Activated CD8-positive, alpha-beta T cell treated with anti-CD3 and anti-CD28 coated beads for 36 hours (primary cell): Measurements from ENCODE around the gene PRDM16. TPM values are rescaled to one million over a fixed set of nuclear protein-coding genes. Genes with fewer than 3 reads are reported as not detected.

Experiments
- ATAC-seq: fragments of 200-7000 bp; cut with Tn5 transposase; one replicate; pipeline ENCODE4 v1.10.0; 2021; ENCODE audit warnings: mild to moderate bottlenecking, moderate library complexity
- CTCF ChIA-PET: fragments of 350-600 bp; sonication (Branson Sonifier 250); formaldehyde crosslinking; loops from one replicate; lab custom pipeline; 2021; ENCODE audit warnings: antibody characterized with exemption; lab: Charles Lee
- POLR2A ChIA-PET: fragments of 350-600 bp; sonication (Branson Sonifier 250); formaldehyde crosslinking; loops from one replicate; lab custom pipeline; 2021; ENCODE audit warnings: antibody characterized with exemption; lab: Charles Lee
- DNase-seq: peaks from one replicate; pipeline ENCODE4 v3.0.0-alpha.2; 2020
- H3K27ac Mint-ChIP-seq: one replicate; pipeline ENCODE4 v1.8.0; 2021; ENCODE audit warnings: mild to moderate bottlenecking, mixed read lengths
- H3K27me3 Mint-ChIP-seq: one replicate; pipeline ENCODE4 v1.8.0; 2021; ENCODE audit warnings: mixed read lengths
- H3K36me3 Mint-ChIP-seq: one replicate; pipeline ENCODE4 v1.8.0; 2021; ENCODE audit warnings: low read depth, mixed read lengths
- H3K4me1 Mint-ChIP-seq: one replicate; pipeline ENCODE4 v1.8.0; 2021; ENCODE audit warnings: low read depth, mixed read lengths
- H3K4me3 Mint-ChIP-seq: one replicate; pipeline ENCODE4 v1.8.0; 2021; ENCODE audit warnings: mild to moderate bottlenecking, moderate library complexity, mixed read lengths
- H3K9me3 Mint-ChIP-seq: one replicate; pipeline ENCODE4 v1.8.0; 2021; ENCODE audit warnings: mixed read lengths
- CTCF ChIP-seq: fragments of 200-600 bp; IDR thresholded peaks from one replicate; pipeline ENCODE4 v1.8.0; 2022; ENCODE audit warnings: antibody characterized with exemption, mild to moderate bottlenecking
- intact Hi-C: fragments of 100-400 bp; cut with micrococcal nuclease; formaldehyde crosslinking; loops from one replicate; pipeline ENCODE4 v1.10.0; 2022
- total RNA-seq, 2 experiments: library from RNA; stranded (reverse); gene quantifications; one replicate each; pipeline ENCODE4 v1.2.3, GENCODE V29; 2021

The PRDM16 gene
- total RNA-seq, 2 experiments from 2014 or later, result 0.29 to 0.49 TPM

- ChIA-PET CTCF (no interaction called here), POLR2A (no interaction called here)
- DNase-seq (peak; percentile 83), ATAC-seq (peak; percentile 78)
- Mint-ChIP-seq H3K9me3 (peaks cover 6% of the 10 kb centered on the region), H3K4me3 (no peak overlapping the region), H3K27ac (no peak overlapping the region), H3K27me3 (peaks cover 17% of the 10 kb centered on the region), H3K4me1 (peaks cover 19% of the 10 kb centered on the region), H3K36me3 (no peaks in the 10 kb centered on the region)
- intact Hi-C loops, result no loop called here
- no peak for TF ChIP-seq CTCF
Observed at GRCh38 chr1:3312898-3313575, 244.0 kb downstream of the PRDM16 start.

GRCh38 chr1:3313576-3313950 lies 244.6 kb downstream of the PRDM16 start:
- POLR2A ChIA-PET, result no interaction called here
- no peak overlapping the region for H3K27ac Mint-ChIP-seq
- H3K27me3 Mint-ChIP-seq, result peaks cover 17% of the 10 kb centered on the region
- peaks cover 19% of the 10 kb centered on the region for H3K4me1 Mint-ChIP-seq
- ATAC-seq (no peak), DNase-seq (no peak)
- intact Hi-C loops, result no loop called here
- no peaks in the 10 kb centered on the region for H3K36me3 Mint-ChIP-seq
- no peak overlapping the region for H3K4me3 Mint-ChIP-seq
- peaks cover 6% of the 10 kb centered on the region for H3K9me3 Mint-ChIP-seq
- CTCF ChIA-PET, result no interaction called here
- TF ChIP-seq CTCF, result no peak

GRCh38 chr1:3314491-3315381 lies 245.7 kb downstream of the PRDM16 start:
- no peak for TF ChIP-seq CTCF
- Mint-ChIP-seq H3K27me3 (peaks cover 17% of the 10 kb centered on the region), H3K4me3 (no peak overlapping the region), H3K27ac (no peak overlapping the region), H3K36me3 (no peaks in the 10 kb centered on the region), H3K4me1 (peaks cover 19% of the 10 kb centered on the region), H3K9me3 (peaks cover 6% of the 10 kb centered on the region)
- ChIA-PET POLR2A (no interaction called here), CTCF (no interaction called here)
- ATAC-seq (no peak), DNase-seq (no peak)
- intact Hi-C loops, result no loop called here

GRCh38 chr1:3315399-3316339 lies 246.7 kb downstream of the PRDM16 start:
- CTCF ChIA-PET, result no interaction called here
- Mint-ChIP-seq H3K4me3 (no peak overlapping the region), H3K36me3 (no peaks in the 10 kb centered on the region), H3K27ac (peak overlapping the region; percentile 42), H3K4me1 (peaks cover 19% of the 10 kb centered on the region), H3K27me3 (peaks cover 15% of the 10 kb centered on the region), H3K9me3 (peaks cover 6% of the 10 kb centered on the region)
- no peak for DNase-seq
- no peak for ATAC-seq
- POLR2A ChIA-PET, result no interaction called here
- intact Hi-C loops, result no loop called here
- TF ChIP-seq CTCF, result no peak
